Iris pigment epithelial cell (primary cell): ENCODE data around the gene ARFGAP1.

Source experiments
- DNase-seq: peaks from one replicate; pipeline ENCODE4 v3.0.0-alpha.2; 2011; ENCODE audit warnings: low read depth

ARFGAP1 gene

DNA sequence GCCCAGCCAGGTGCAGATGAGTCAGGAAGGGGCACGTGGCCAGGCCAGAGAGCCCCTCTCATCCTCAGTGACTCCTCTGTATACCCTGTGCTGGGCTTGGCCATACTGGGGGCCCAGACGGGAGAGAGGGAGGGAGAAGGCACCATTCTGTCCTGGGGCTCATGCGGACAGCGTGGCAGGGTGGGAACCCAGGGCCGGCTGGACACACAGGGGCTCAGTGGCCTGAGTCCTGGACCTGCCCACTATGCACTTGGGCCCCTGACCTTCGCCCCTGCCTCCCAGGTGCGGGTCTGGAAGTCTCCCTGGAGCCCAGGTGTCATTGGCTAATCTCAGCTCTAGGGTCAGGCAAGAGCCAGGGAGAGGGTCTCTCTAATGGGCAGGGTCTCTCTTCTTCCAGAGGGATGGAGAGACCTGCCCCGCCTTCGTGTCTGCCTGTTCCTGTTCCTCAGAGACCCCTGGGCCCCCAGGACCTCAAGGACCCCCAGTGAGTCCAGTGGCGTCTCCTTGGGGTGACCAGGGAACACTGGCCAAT, 48.1 kb downstream of the ARFGAP1 start:
- DNase-seq, result no peak

DNA sequence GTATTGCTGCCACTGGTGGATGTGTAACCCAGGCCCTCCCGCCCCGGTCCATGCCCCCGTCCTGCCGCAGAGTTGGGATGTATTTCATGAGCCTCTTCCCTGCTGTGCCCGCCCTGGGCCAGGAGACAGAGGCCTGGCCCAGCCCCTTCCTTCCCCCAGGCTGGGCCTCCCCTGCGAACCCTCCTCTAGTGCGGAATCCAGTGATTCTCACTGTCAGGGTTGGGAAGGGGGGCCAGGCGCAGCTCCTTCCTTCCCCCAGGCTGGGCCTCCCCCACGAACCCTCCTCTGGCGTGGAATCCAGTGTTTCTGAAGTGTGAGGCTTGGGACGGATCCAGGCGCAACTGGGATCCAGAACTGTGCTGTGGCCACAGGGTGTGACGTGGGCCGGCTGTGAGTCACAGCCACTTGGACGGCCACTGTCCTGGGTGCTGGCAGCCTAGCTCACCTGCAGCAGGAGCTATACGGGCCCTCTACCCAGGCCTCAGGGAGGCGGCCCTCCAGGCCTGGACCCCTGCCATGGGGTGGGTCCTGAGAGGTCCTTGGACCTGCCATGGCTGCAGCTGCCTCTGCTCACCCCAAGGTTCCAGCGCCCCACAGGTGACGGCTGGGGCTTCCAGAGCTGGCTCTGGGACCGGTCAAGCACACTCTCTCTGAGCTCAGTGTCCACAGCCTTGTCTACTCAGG, 48.7 kb downstream of the ARFGAP1 start:
- DNase-seq, result peak; percentile 5

DNA sequence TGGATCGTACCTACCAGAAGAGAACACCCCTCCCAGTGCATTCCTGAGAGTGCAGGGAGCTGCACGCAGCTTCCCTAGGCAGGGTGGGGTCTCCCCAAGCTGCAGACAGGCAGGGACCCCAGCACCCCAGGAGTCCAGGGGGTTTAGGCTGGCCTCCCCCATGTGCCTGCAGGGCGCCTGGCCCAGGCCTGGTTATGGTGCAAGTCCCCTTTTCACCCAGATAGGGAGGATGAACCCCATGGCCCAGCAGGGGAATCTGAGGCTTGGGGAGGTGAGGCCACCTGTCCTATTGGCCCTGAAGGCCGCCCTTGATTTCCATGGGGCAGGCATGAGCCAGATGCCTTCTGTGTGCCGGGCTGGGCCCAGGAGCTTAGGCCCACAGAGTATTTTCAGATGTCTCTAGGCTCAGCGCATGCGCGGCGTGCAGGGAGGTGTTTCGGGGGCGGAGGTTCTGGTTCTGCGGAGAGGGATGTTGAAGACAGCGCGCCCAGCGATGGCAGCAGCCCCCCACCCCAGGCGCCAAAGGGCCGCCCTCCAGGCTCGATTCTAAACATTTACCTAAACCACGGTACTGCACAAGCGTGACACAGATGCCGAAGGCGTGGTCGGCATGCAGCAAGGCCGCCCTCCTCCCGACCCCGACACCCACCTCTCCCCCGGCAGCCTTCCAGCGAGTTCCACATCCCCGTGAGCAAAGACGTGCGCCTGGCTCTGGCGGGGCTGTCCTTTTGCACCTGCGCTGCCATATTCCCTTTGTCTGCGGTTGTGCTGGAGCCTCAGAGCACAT, 49.7 kb downstream of the ARFGAP1 start:
- no peak for DNase-seq

DNA sequence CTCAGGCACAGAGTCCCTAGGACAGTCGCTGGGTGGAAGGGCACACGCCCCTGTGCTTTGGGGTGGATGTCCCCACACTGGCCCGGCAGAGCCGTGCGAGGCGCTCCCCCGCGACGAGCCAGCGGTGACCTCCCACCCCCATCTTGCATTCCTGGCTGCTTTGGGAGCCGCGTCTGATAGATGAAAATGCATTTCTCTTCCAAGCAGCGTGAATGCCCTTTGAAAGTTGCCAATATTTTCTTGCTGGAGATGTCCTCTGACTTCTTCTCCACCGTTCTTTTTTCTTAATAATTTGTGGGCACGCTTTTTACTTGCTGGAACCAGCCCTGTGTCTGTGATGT, 50.3 kb downstream of the ARFGAP1 start:
- no peak for DNase-seq

DNA sequence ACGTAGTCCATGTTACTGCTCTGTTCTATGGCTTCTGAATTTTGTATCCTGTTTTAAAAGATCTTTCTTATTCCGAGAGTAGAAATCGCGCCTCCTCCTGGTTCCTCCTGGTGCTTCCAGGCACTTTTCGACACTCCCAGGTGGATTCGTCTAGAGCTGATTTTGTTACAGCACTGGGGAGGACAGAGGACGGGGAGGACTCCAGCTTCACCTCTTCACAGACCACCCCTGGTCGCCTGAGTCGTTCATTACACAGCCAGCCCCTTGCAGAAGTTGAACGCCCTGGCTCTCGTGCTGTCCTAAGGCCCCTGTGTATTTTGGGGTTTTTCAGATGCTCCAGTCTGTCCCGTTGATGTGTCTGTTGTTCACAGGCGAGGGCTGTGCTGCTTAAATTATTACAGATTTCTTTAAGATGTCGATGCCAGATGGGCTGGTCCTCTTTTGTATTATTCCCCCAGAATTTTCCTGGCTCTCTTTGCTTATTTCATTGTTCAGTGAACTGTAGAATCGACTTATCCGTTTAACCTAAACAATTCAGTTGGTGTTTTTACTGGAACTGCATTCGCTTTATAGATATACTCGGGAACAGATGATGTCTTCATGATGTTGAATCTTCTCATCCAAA, 50.9 kb downstream of the ARFGAP1 start:
- DNase-seq, result no peak

DNA sequence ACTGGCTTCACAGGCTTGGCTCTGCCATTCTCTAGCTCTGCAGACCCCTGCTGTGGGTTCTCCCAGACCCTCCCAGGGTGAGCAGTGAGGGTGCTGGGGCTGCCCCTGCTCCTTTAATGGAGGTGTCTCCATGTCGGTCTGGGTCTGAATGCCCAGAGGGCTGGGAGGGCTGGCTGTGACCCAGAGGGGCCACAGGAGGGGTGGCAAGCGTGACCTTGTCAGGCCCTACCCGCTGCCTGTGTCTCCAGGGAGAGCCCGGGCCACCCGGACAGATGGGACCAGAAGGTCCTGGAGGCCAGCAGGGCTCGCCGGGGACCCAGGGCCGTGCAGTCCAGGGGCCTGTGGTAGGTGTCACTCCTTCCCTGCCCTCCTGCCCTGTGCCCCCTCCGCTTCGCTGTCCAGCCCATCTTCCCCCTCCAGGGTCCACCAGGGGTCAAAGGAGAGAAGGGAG, 52.4 kb downstream of the ARFGAP1 start:
- DNase-seq, result no peak

DNA sequence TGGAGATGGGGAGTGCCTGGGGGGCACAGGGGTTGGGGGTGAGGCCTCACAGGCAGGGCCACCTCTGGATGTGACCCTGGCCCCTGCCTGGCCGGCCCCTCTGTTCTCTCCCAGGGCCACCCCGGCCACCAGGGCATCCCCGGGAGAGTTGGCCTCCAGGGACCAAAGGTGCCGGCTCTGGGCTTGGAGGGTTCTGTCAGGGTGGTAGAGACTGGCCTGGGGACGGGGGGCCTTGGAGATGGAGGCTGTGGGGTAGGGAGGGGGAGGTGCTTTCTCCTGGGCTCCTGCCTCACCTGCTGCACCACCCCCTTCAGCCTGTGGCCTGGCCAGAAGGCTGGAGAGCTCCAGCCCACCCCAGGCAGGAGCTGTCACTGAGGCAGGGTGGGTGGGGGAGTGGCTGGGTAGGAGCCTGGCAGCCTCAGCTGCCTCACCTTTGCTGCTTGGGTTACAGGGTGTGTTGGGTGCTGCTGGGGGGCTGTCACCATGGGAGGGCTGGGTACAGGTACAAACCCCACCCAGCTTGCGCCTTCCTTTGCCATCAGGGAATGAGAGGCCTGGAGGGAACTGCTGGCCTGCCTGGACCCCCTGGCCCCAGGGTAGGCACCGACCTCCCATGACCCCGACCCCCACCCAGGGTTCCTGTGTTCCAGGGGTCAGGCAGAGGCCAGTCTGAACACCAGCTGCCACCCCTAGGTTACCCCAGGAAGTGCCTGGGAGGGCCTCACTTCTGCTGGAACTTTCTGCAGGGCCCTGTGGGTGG, 53.1 kb downstream of the ARFGAP1 start:
- no peak for DNase-seq

DNA sequence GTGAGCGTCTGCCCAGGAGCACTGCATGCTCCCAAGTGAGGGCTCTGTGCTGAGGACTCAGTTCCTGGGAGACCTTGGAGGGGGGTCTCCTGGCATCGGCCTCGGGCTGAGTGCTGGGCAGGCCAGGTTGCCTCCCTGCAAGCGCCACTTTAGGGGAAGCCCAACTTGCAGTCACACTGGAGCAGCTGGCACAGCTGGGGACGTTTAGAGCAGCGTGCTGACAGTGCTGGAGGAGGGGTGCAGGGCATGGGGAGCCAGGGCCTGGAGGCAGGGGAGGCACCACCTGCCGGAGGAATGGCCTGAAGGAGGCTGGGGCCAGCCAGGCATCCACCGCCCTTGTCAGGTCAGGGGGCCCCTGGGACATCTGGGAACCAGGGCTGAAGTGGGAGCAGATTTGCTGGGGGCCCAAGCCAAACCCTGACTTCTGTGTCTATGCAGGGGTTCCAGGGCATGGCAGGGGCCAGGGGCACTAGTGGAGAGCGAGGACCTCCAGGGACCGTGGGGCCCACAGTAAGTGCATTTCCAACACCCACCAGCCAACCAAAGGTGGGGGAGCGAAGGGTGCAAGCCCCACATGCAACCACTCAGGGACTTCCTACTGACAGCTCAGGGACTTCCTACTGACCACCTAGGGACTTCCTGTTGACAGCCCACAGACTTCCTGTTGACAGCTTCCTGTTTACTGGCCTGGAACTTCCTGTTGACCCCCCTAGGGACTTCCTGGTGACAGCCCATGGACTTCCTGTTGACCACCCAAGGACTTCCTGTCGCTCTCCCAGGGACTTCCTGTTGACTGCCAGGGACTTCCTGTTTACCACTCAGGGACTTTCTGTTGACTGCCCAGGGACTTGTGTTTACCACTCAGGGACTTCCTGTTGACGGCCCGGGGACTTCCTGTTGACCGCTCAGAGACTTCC, 54.0 kb downstream of the ARFGAP1 start:
- DNase-seq, result no peak

DNA sequence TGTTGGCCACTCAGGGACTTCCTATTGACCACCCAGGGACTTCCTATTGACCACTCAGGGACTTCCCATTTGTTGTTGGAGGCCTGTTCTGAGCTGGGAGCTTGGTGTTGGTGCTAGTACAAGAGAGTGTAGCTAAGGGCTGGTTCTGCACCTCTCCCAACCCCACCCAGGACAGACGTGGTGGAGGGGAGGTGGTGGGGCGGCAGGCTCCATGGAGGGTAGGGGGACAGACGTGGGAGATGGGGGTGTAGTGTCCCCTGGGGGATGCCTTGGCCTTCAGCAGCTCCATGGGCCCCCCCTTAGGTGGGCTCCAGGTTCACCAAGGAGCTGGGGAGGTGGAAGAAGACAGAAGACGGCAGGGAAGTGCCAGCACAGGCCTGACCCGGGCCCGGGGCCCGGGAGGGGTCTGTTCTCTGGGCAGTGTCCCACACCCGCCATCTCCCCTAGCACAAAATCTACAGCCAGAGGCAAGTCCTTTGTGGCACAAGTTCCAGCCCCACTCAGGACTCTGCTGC, 54.7 kb downstream of the ARFGAP1 start:
- no peak for DNase-seq

DNA sequence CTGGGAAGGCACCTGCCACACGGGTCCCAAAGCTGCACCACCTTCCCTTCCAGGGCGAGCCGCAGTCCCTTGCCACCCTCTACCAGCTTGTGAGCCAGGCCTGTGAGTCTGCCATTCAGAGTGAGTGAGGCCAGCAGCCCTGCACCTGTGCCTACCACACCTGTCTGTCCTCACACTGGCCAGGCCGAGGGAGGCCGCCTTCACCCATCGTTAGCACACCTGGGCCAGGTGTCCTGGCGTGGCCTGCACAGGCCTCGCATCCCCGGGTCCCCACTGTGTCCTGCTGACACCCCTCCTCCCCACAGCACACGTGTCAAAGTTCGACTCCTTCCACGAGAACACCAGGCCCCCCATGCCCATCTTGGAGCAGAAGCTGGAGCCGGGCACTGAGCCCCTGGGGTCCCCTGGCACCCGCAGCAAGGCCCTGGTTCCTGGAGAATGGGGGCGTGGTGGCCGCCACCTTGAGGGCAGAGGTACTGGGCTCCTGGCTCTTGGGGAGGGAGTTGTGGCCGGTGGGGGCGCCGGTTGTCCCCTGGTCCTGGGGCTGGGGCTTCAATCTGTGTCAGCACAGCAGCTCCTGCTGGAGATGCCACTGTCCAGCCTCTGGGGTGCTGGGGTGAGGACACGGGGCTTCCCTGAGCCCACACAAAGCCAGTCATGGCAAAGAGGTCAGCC, 55.5 kb downstream of the ARFGAP1 start:
- DNase-seq, result no peak

DNA sequence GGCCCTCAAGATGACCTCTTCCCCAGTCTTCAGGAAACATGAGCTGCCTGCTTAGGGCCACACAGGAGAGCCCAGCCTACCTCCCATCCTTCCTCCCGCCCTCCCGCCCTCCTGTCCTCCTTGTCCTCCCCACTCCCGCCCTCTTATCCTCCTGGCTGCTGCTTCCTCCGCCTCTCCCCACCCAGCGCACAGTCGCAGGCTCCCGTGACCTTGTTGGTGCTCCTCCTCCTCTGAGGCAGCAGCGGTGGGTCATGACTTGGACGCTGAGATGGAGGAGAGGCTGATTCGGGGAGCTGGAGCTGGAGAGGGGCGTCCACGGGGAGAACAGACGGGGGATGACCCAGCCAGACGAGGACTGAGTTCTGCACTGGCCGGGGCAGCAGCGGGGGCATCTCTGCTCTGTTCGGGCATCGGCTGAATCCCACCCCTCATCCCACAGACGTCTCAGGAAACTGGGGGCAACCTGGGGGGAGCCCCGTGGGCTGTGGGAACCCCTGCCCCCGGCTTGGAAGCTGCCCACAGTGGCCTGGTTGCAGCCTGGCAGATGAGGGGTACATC, 56.2 kb downstream of the ARFGAP1 start:
- DNase-seq, result no peak

DNA sequence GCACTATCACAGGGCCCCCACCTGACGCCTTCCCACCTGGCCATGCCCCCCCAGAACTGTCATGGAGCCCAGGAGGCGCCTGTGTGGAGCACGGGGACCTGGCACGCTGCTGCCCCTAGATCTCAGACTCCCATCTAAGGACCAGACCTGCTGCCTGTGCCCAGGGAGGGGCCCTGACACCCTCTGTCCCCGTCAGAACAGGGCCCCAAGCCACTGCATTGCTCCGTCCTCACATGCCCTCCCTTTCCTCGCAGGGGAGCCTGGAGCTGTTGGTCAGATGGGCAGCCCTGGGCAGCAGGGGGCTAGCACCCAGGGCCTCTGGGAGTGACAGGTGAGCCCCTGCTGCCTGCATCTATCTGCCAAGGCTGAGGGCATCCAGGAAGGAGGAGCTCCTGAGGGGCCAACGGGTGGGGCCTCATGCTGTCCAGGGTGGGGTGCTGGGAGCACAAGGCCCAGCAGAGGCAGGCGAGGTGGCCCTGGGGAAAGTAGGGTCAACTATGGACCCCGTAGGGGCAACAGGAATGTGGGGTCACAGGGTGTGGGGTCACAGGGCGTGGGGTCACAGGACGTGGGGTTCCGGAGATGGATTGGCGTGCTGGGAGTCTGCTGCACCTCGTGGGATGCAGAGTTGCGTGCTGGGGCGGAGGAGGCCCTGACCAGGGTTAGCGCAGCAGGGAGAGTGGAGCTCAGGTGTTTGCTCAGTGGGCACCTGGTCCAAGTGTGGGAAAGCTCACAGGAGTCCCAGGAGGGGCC, 56.9 kb downstream of the ARFGAP1 start:
- DNase-seq, result no peak

DNA sequence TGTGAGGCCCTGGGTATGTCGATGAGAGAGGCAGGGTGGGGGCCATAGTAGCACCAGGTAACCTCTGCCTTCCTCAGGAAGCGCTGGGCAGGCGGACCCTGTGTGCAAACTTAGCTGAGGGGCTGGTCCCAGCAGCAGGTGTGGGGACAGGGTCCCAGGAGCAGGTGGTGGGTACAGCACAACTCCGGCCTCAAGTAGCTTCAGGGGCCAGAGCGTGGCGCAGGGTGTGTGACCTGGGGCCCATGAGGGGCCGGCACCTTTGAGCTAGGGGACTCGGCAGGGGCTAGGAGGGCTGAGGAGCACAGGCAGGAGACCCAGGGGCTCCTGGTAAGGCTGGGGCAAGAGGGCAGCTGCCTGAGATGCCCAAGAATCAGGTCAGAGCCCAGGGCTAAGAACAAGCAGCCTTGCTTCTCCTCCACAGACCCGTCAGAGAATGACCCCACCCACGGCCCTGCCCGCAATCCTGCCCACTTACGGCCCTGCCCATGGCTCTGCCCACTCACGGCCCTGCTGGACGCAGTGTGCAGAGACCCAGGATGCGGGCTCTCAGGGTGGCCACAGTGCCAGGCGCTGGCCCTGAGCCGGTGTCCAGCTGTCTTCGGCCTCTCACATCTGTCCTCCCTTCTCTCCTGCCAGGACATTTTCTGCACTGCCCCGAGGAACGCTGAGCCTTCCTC, 57.6 kb downstream of the ARFGAP1 start:
- DNase-seq, result no peak

DNA sequence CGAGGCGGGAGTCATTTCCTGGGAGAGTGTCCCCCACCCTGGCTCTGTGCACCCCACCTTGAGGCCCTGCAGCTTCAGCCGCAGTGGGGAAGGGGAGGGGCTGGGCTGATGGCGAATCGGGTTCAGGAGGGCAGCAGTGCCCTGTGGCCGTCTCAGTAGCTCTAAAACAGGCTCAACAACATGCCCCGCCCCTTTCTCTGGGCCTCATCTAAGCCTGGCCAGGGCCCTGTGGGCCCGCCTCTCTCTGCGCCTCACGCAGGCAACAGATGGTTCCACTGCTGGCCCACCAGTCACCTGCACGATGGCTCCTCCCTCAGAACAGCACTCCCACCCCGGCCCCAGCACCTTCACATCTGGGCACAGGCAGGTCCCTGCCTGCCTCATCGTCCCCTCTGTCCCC, 58.3 kb downstream of the ARFGAP1 start:
- DNase-seq, result no peak

DNA sequence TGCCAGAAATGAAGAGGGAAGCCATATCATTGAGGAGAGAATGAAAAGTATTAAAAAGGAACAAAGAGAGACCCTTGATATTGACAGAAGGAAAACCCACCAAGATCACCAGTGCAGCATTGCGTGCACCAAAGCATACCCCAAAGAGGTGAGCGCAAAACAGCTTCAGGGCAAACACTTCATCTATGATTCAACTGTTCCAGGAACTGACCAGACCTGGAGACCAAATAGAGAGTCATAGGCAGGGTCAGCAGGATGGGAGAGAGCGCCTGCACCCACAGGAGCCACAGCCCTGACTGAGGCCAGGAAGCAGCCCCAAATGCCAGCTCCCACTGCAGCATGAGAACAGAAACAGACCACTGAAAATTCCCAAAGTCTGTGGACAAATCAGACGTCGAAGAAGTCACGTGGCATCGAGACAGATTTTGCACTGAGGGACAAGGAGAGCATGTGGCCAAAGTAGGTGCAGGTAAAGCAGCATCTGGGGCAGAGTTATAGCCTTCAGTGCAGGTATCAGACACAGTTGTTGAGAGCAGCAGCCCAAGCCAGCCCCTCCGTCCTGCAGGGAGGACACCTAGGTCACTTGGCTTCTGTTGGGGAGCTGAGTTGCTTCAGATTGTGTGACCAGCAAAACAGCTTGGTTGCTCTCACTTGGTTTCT, 59.3 kb downstream of the ARFGAP1 start:
- no peak for DNase-seq

DNA sequence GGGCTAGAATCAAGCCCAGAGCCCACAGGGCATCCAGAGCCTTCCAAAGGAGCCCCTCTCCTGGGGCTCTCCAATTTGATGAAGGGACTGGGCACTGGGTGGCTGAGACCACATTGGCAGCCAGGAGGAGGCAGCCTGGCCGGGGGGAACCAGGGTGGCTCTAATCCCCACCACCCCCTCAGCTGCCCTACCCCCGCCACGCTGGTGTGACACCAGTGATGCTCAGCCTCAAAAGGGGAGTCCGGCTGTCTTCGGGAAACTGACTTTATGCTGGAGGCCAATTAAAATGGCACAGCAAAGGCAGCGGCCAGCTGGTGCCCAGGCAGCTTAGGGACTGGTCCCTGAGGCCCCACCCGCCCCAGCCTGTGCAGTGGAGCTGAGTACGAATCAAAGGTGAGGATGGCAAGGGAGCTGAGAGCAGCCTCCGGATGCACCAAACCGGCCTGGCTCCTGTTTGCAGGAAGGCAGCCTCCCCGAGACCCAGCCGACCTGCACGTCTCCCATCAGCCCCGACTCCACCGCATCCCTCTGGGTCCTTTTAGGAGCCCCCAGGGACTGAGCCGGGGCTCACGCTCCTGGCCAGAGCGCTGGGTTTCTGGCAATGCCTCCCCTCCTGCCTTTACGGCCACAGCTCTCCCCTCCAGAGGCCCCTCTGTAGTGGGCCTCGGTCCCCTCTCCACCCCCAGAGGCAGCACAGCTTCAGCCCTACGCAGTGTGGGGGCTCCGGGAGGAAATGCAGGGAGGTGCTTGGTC, 60.1 kb downstream of the ARFGAP1 start:
- no peak for DNase-seq

DNA sequence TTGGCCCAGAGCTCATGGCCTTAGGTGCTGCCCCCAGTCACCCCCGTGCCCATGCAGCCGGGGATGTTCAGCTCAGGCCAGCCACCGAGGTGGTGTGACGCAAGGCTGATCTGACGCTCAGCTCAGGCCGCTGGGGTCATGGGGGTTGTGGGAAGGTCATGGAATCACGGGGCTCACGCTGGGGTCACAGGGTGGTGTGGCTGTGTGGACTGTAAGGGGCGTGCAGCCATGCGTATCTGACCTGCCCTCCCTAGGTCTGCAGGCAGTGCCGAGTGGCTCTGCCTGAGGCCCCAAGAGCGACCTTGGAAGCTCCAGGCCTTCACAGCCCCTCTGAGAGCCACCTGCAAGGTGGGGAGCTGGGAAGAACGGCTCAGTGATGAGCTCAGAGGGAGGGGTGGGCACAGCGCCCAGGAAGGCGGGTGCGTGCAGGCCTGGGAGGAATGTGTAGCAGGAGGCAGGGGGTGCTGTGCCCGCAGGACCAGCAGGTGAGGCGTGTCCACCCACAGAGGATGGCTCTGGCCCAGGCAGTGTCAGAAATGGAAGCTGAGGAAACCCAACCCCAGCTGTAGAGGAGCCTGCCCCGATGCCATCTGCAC, 60.7 kb downstream of the ARFGAP1 start:
- no peak for DNase-seq
